Measurements from ENCODE around the gene C1orf174. TPM values are rescaled to one million over a fixed set of nuclear protein-coding genes. Genes with fewer than 3 reads are reported as not detected.

C1orf174 gene
- total RNA-seq, 1 donor from 2014 or later, result 19.9 TPM

DNA sequence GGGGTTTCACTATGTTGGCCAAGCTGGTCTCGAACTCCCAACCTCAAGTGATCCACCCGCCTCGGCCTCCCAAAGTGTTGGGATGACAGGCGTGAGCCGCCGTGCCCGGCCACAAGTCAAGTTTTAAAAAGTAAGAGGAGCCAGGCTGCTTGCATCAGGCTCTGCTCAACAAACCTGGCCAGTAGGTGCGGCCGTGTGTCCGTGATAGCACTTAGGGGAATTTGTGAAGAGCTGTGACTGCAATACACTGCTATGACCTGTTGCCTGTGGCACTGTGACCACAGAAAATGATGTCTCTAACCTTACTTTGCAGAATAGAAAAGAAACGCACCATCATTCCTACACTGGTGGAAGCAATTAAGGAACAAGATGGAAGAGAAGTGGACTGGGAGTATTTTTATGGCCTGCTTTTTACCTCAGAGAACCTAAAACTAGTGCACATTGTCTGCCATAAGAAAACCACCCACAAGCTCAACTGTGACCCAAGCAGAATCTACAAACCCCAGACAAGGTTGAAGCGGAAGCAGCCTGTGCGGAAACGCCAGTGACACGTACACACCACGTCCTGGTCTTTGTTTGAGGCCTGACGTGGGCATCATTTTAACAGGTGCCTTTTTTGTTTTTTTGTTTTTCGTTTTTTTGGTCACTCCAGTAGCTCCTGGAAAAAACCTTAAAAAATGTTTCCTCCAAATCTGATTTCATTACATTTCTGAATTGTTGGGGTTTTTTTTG, 16.7 kb downstream of the C1orf174 start:
- Histone ChIP-seq H3K27me3 (no peaks in the 10 kb centered on the region), H3K27ac (no peak overlapping the region), H3K4me3 (no peak overlapping the region), H3K4me1 (no peaks in the 10 kb centered on the region), H3K36me3 (peaks cover 39% of the 10 kb centered on the region), H3K9me3 (peaks cover 7% of the 10 kb centered on the region)
- DNase-seq, result no peak
- intact Hi-C loops (cut with DNase I), result no loop called here
- no peak for ATAC-seq
- TF ChIP-seq, protein P1, sequence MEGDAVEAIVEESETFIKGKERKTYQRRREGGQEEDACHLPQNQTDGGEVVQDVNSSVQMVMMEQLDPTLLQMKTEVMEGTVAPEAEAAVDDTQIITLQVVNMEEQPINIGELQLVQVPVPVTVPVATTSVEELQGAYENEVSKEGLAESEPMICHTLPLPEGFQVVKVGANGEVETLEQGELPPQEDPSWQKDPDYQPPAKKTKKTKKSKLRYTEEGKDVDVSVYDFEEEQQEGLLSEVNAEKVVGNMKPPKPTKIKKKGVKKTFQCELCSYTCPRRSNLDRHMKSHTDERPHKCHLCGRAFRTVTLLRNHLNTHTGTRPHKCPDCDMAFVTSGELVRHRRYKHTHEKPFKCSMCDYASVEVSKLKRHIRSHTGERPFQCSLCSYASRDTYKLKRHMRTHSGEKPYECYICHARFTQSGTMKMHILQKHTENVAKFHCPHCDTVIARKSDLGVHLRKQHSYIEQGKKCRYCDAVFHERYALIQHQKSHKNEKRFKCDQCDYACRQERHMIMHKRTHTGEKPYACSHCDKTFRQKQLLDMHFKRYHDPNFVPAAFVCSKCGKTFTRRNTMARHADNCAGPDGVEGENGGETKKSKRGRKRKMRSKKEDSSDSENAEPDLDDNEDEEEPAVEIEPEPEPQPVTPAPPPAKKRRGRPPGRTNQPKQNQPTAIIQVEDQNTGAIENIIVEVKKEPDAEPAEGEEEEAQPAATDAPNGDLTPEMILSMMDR (IDR thresholded peaks at IDR 0.05), result no peak

DNA sequence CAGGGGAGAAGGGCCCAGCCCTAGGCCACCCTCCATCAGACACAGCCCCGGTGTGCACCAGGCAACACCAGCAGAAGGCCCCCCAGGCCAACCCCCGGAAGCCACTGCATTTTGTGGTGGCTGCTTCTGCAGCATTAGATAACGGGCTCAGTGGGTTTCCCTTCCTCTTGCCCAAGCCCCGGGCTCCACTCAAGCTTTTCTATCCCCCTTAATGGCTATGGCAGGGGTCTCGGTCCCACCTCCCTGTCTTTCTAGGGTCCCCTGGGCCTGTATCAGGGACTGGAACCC, 18.9 kb downstream of the C1orf174 start:
- intact Hi-C loops (cut with DNase I), result no loop called here
- ATAC-seq, result no peak
- peaks cover 25% of the 10 kb centered on the region for H3K36me3 ChIP-seq

DNA sequence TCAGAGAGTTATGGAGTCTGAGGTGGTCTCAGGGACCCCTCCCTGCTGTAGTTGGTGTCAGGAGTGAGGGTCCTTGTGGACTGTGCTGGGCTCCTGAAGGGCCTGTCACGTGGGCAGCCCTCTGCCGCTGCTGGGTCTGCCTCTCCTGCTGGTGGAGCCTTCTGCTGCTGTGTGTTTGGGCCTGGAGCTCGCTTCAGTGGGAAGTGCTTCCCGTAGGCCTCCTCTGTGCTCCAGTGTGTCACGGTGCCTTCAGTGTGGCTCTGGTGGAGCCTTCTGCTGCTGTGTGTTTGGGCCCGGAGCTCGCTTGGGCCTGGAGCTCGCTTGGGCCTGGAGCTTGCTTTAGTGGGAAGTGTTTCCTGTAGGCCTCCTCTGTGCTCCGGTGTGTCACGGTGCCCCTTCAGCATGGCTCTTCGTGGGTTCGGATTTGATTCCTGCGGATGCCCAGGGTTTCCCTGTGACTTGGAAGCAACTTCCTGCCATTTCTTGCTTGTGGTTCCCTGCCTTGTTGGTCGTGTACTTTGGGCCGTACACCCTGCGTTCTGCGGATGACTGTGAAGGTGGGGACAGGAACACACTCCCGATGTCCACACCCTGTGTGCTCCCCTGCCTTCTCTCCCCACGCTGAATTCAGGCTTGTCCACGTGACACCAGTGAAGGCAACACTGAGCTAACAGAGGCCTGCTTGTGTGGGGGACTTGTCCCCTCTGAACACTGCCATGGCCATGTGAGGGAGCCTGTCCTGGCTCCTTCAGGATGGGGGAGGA, 19.5 kb downstream of the C1orf174 start:
- Histone ChIP-seq H3K4me1 (no peaks in the 10 kb centered on the region), H3K36me3 (peaks cover 25% of the 10 kb centered on the region), H3K9me3 (peaks cover 7% of the 10 kb centered on the region), H3K27me3 (no peaks in the 10 kb centered on the region), H3K4me3 (no peak overlapping the region), H3K27ac (no peak overlapping the region)
- no peak for DNase-seq
- TF ChIP-seq, protein P1 (IDR thresholded peaks at IDR 0.05), result no peak
- intact Hi-C loops (cut with DNase I), result no loop called here
- no peak for ATAC-seq

More for the DNA sequence above, 18.9 kb downstream of the C1orf174 start:
- no peak overlapping the region for H3K4me3 ChIP-seq
- no peak for DNase-seq
- no peak overlapping the region for H3K27ac ChIP-seq
- TF ChIP-seq, protein P1 (IDR thresholded peaks at IDR 0.05), result no peak
- no peaks in the 10 kb centered on the region for H3K27me3 ChIP-seq
- H3K9me3 ChIP-seq, result peaks cover 7% of the 10 kb centered on the region
- H3K4me1 ChIP-seq, result no peaks in the 10 kb centered on the region

- intact Hi-C loops (cut with DNase I), result no loop called here
- H3K4me1 ChIP-seq, result no peaks in the 10 kb centered on the region
- H3K27ac ChIP-seq, result no peak overlapping the region
- DNase-seq (no peak), ATAC-seq (no peak)
- H3K27me3 ChIP-seq, result no peaks in the 10 kb centered on the region
- TF ChIP-seq, protein P1 (IDR thresholded peaks at IDR 0.05), result no peak
- no peak overlapping the region for H3K4me3 ChIP-seq
- peaks cover 7% of the 10 kb centered on the region for H3K9me3 ChIP-seq
- peaks cover 28% of the 10 kb centered on the region for H3K36me3 ChIP-seq
These were observed 20.2 kb downstream of the C1orf174 start for GRCh38 chr1:3879787-3880428.

- H3K36me3 ChIP-seq, result peaks cover 27% of the 10 kb centered on the region
- DNase-seq (no peak), ATAC-seq (no peak)
- intact Hi-C loops (cut with DNase I), result no loop called here
- no peak overlapping the region for H3K27ac ChIP-seq
- peaks cover 7% of the 10 kb centered on the region for H3K9me3 ChIP-seq
- TF ChIP-seq, protein P1 (IDR thresholded peaks at IDR 0.05), result no peak
- H3K27me3 ChIP-seq, result no peaks in the 10 kb centered on the region
- no peak overlapping the region for H3K4me3 ChIP-seq
- H3K4me1 ChIP-seq, result no peaks in the 10 kb centered on the region
These were observed 21.0 kb downstream of the C1orf174 start for GRCh38 chr1:3879099-3879498.

Data from upper lobe of right lung (tissue), 1 donor.